ENCODE results near the gene PIEZO1.
"Not testable (repeated sequence)": the region's sequence is repeated elsewhere in the genome, so short reads cannot be mapped to it uniquely, and the experiment has no call there.

PIEZO1 gene, protein sequence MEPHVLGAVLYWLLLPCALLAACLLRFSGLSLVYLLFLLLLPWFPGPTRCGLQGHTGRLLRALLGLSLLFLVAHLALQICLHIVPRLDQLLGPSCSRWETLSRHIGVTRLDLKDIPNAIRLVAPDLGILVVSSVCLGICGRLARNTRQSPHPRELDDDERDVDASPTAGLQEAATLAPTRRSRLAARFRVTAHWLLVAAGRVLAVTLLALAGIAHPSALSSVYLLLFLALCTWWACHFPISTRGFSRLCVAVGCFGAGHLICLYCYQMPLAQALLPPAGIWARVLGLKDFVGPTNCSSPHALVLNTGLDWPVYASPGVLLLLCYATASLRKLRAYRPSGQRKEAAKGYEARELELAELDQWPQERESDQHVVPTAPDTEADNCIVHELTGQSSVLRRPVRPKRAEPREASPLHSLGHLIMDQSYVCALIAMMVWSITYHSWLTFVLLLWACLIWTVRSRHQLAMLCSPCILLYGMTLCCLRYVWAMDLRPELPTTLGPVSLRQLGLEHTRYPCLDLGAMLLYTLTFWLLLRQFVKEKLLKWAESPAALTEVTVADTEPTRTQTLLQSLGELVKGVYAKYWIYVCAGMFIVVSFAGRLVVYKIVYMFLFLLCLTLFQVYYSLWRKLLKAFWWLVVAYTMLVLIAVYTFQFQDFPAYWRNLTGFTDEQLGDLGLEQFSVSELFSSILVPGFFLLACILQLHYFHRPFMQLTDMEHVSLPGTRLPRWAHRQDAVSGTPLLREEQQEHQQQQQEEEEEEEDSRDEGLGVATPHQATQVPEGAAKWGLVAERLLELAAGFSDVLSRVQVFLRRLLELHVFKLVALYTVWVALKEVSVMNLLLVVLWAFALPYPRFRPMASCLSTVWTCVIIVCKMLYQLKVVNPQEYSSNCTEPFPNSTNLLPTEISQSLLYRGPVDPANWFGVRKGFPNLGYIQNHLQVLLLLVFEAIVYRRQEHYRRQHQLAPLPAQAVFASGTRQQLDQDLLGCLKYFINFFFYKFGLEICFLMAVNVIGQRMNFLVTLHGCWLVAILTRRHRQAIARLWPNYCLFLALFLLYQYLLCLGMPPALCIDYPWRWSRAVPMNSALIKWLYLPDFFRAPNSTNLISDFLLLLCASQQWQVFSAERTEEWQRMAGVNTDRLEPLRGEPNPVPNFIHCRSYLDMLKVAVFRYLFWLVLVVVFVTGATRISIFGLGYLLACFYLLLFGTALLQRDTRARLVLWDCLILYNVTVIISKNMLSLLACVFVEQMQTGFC (N-terminal part only)

DNA sequence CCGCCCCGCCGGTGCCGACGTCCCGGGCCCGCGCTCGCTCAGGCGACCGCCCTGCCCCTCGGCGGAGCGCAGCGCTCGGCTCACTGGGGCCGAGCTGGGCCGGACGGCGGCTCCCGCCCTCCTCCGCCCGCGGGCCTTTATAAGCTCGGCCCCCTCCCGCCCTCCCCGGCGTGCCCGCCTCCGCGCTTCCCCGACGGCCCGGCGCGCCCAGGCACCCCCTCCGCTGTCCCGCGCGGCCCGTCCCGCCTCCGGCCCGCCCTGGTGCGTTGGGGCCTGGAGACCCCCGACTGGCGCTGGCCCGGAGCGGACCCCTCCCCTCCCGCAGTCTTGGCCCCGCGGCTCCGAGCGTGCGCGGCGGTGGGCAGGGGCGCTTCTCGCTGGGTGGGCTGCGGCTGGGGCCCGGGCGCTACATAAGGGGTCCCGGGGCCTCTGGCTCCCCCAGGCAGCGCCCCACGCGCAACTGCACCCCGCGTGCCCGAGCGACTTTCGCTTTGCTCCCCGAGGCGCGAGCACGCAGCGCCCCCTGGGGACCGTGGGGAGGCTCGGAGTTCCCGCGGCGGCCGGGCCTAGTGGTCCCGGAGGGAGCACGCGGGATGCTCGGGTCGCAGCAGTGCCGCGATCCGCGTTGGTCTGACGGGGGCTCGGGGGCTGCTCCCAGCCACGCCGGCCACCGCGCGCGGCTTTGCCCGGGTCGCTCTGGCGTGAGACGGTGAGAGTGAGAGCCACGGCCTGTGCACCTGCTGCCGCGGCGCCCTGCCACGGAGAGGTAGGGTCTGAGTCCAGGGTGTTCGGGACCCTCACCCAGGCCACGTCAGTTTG, at the start of gene PIEZO1:
PIEZO1 (minus strand) TSS at position 115 of the 819 bp plus-strand sequence. CDS start 256 bp downstream, outside the sequence.
- H3K4me3 ChIP-seq (ENCODE audit: low read depth, low read length), result peak within 1 kb of the TSS; percentile 36

- no peak overlapping the region for H3K4me3 ChIP-seq (ENCODE audit: low read depth, low read length)
Observed at GRCh38 chr16:88834670-88835069, 49.6 kb upstream of the PIEZO1 start.

GRCh38 chr16:88833086-88833485, 48.1 kb upstream of the PIEZO1 start:
- H3K4me3 ChIP-seq (ENCODE audit: low read depth, low read length), result no peak overlapping the region

DNA sequence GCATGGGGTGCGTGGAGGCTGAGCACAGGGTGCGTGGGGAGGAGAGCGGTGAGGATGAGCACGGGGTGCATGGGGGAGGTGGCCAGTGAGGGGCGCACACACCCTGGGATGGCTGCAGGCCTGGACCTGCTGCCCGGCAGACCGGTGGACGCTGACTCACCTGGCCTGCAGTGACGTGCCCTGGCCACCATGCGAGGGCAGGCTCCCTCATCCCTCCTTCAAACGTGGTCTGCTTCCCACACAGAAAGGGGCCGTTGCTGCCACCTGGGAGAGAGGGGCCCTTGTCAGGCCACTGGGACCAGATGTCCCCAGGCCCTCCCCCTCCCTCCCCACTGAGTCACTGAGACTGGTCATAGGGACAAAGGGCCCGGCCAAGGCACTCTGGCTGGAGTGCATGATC, 46.8 kb upstream of the PIEZO1 start:
- H3K4me3 ChIP-seq (ENCODE audit: low read depth, low read length), result no peak overlapping the region

- no peak overlapping the region for H3K4me3 ChIP-seq (ENCODE audit: low read depth, low read length)
Observed at GRCh38 chr16:88830783-88831182, 45.8 kb upstream of the PIEZO1 start.

DNA sequence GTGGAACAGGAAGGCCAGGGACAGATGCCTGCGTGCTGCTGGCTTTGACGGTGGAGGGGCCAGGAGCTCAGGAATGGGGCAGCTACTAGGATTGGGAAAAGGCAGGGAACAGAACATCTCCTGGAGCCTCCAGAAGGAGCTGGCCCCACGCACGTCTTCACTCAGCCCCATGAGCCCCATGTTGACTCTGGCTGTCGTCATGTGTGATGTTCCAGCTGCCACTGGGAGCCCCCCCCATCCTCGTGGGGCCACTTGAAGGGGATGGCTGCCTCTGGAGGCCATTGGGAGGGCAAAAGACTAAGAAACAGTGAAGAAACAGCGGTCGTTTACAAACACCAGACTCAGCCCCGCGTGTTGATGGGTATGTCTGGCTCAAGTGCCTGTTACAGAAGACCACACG, 45.2 kb upstream of the PIEZO1 start:
- H3K4me3 ChIP-seq (ENCODE audit: low read depth, low read length), result no peak overlapping the region

DNA sequence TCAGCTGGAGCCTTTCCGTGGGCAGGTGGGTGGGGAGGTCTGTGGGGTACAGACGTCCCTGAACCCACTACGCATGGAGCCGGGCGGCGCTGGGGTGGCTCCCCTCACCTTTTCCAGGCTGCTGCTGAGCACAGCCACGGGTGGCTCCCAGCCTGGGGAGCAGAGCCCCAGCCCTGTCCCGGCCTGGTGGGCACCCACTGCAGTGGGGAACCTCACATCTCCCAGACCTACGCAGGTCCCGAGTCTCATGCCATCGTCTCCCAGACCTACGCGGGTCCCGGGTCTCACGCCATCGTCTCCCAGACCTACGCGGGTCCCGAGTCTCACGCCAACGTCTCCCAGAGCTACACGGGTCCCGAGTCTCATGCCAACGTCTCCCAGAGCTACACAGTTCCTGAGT, 43.7 kb upstream of the PIEZO1 start:
- no peak overlapping the region for H3K4me3 ChIP-seq (ENCODE audit: low read depth, low read length)

DNA sequence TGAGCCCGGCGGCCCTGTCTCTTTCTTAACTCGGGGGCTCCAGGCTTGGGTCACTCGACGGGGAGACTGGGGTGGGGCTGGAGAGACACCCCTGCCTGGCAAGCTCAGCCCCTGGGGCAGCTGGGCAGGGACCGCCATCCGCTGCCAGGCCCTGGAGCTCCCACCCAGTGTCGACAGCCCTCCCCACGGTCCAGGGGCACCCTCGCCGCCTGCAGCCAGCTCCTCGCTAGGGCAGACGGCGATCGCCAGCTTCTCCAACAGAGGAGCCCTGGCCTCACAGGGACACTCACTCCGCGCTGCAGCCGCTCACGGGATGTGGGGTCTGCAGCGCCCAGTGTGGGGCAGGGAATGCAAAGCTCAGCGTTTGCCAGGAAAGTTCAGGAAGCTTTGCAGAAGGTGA, 42.7 kb upstream of the PIEZO1 start:
- H3K4me3 ChIP-seq (ENCODE audit: low read depth, low read length), result no peak overlapping the region

GRCh38 chr16:88826070-88826840, 41.2 kb upstream of the PIEZO1 start:
- H3K4me3 ChIP-seq (ENCODE audit: low read depth, low read length), result no peak overlapping the region

GRCh38 chr16:88825146-88825545, 40.1 kb upstream of the PIEZO1 start:
- no peak overlapping the region for H3K4me3 ChIP-seq (ENCODE audit: low read depth, low read length)

GRCh38 chr16:88824256-88825077, 39.4 kb upstream of the PIEZO1 start:
- no peak overlapping the region for H3K4me3 ChIP-seq (ENCODE audit: low read depth, low read length)

GRCh38 chr16:88823646-88824045, 38.6 kb upstream of the PIEZO1 start:
- H3K4me3 ChIP-seq (ENCODE audit: low read depth, low read length), result not testable (repeated sequence)

DNA sequence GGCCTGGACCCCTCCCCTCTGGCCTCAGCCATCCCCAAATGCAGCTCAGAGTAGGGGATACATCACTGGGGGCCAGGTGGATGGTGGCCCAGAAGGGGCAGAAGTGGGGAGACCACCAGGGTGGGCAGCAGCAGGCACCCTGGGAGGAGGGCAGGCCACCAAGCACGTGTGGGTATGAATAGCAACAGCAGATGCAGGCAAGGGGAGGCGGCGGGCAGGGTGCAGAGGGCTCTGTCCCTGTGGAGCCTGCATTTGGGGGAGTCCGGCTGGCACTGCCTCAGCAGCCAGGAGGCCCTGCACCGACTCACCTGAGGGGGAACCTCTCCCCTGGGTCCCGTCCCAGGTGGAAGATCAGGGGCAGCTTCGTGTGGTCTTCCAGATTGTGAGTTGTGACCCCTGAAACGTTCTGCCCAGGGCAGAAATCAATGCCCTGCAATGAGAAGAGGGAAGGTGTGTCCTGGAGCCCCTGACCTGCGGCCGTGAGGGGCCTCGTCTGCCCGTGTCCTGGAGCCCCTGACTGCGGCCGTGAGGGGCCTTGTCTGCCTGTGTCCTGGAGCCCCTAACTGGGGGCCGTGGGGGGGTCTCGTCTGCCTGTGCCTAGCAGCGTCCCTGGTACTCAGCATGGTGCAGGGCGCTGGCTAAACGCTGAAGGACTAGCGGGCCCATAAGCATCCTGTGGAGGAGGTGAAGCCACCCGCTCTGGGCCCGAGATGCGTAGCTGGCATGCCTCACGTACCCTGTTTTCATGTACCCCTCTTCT, 37.4 kb upstream of the PIEZO1 start:
- H3K4me3 ChIP-seq (ENCODE audit: low read depth, low read length), result no peak overlapping the region

GRCh38 chr16:88821168-88821850, 36.3 kb upstream of the PIEZO1 start:
- H3K4me3 ChIP-seq (ENCODE audit: low read depth, low read length), result no peak overlapping the region

DNA sequence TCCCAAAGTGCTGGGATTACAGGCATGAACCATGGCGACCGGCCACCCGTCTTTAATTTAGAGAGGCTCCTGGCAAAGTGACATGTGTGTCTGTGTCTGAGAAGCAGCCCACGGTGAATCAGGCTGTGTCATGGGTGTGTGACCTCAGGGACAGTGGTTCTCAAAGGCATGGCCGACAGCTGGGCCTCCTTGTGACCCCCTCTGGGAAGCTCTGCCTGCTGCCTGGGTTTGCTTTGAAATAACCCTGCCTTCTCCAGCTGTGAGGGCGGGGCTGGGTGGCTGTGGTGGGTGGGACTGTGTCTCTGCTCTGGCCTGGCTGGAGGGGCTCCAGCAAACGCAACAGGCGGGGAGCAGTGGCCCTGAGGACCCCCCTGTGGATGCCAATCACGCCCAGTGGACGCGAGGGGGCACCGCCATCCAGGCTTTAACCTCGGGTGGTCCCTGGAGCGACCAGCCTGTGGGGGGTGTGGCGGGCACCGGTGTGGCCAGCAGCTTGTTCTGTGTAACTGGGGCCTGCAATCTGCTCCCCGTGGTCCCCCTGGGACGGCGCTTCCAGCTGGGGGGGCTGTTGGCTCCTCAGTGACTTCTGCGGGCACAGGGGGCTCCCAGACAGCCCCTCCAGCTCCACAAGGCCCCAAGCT, 35.5 kb upstream of the PIEZO1 start:
- no peak overlapping the region for H3K4me3 ChIP-seq (ENCODE audit: low read depth, low read length)

DNA sequence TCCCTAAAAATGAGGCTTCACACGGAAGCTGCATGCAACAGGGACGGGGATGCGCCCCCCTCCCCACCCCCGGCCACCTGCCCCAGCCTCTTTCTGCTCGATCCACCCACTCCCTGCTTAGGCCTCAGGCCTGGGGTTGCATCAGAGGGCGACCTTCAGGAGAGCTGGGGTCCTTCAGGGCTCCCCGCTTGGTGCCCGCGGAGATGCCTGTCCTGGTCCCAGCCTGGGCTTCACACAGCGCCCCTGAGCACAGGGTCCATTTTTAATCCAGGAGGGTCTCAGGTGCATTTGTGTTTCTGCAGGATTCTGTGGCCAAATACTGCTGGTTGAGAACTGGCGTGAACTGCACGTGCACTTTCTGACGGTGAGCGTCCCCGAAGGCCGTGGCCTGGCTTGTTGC, 34.1 kb upstream of the PIEZO1 start:
- H3K4me3 ChIP-seq (ENCODE audit: low read depth, low read length), result no peak overlapping the region

- no peak overlapping the region for H3K4me3 ChIP-seq (ENCODE audit: low read depth, low read length)
Observed at GRCh38 chr16:88818575-88818874, 33.5 kb upstream of the PIEZO1 start.
